H1 (cell line): ENCODE results near the gene INKA2. TPM values are rescaled to one million over a fixed set of nuclear protein-coding genes. Genes with fewer than 3 reads are reported as not detected.

Experiments used
- CTCF ChIA-PET: fragments of 300-600 bp; sonication (Branson Sonifier 250); formaldehyde crosslinking; loops from one replicate; lab custom pipeline; 2021; ENCODE audit not compliant: partially characterized antibody; lab: Charles Lee
- POLR2A ChIA-PET: fragments of 300-600 bp; sonication (Branson Sonifier 250); formaldehyde crosslinking; loops from one replicate; lab custom pipeline; 2021; ENCODE audit warnings: inconsistent platforms; ENCODE audit not compliant: partially characterized antibody; lab: Charles Lee
- DNase-seq, 2 experiments: peaks; one replicate each; pipeline versions ENCODE4 v3.0.0 to v3.0.0-alpha.2; 2010 to 2022; ENCODE audit warnings: low spot score in 2 of 2, low read depth in 1 of 2, mixed read lengths in 1 of 2
- FAIRE-seq: peaks from 2 replicates; lab custom pipeline; 2011; peaks lifted over from hg19 to GRCh38; lab: Jason Lieb, UNC
- H2AFZ ChIP-seq: 2 replicates; pipeline ENCODE4 v1.8.1; 2012; ENCODE audit warnings: low read length, inconsistent platforms
- H2AK5ac ChIP-seq: 2 replicates; pipeline ENCODE4 v1.6.1; 2013; ENCODE audit warnings: low read depth, low read length
- H2BK120ac ChIP-seq: replicated peaks from 2 replicates; pipeline ENCODE3; 2013; ENCODE audit warnings: low read depth, low read length, inconsistent platforms
- H2BK12ac ChIP-seq: 2 replicates; pipeline ENCODE4 v1.6.1; 2013; ENCODE audit warnings: low read depth, low read length
- H2BK15ac ChIP-seq: 2 replicates; pipeline ENCODE4 v1.6.1; 2013; ENCODE audit warnings: low read length
- H2BK20ac ChIP-seq: 2 replicates; pipeline ENCODE4 v1.6.1; 2013; ENCODE audit warnings: low read length
- H2BK5ac ChIP-seq: 2 replicates; pipeline ENCODE4 v1.6.1; 2013; ENCODE audit warnings: low read depth, low read length
- H3K14ac ChIP-seq: 2 replicates; pipeline ENCODE4 v1.6.1; 2013; ENCODE audit warnings: inconsistent platforms; ENCODE audit not compliant: insufficient read length
- H3K18ac ChIP-seq: 2 replicates; pipeline ENCODE4 v1.6.1; 2013; ENCODE audit warnings: low read length; ENCODE audit errors: extremely low read depth
- H3K23ac ChIP-seq: 2 replicates; pipeline ENCODE4 v1.6.1; 2013; ENCODE audit warnings: inconsistent platforms; ENCODE audit not compliant: insufficient read length
- H3K23me2 ChIP-seq: 2 replicates; pipeline ENCODE4 v1.6.1; 2013; ENCODE audit warnings: low read depth, low read length
- H3K27ac ChIP-seq: 2 replicates; pipeline ENCODE4 v1.6.1; 2011; ENCODE audit warnings: low read depth, low read length, inconsistent platforms
- H3K27me3 ChIP-seq, 4 experiments: replicated peaks in 1 of 4; 1 replicate in 1 of 4; 2 replicates in 3 of 4; pipeline versions ENCODE4 v1.6.1 to v1.8.1; 2011 to 2013; ENCODE audit warnings: low read length in 3 of 4, mild to moderate bottlenecking in 3 of 4, inconsistent platforms in 2 of 4, mixed read lengths in 2 of 4, moderate library complexity in 1 of 4; ENCODE audit not compliant: control insufficient read depth in 3 of 4, insufficient read depth in 3 of 4; ENCODE audit errors: extremely low read depth in 1 of 4
- H3K36me3 ChIP-seq, 4 experiments: 2 replicates each; pipeline versions ENCODE4 v1.6.1 to v1.8.1; 2011 to 2013; ENCODE audit warnings: mild to moderate bottlenecking in 4 of 4, low read length in 3 of 4, moderate library complexity in 2 of 4, control low read depth in 1 of 4, inconsistent platforms in 1 of 4; ENCODE audit not compliant: insufficient read depth in 4 of 4, control insufficient read depth in 2 of 4
- H3K4ac ChIP-seq: replicated peaks from 2 replicates; pipeline ENCODE3; 2013; ENCODE audit warnings: low read length, low read depth, mixed read lengths, inconsistent platforms; ENCODE audit not compliant: insufficient read length
- H3K4me1 ChIP-seq, 4 experiments: replicated peaks in 1 of 4; 1 replicate in 1 of 4; 2 replicates in 3 of 4; pipeline versions ENCODE4 v1.6.1 to v1.8.1; 2011 to 2013; ENCODE audit warnings: low read length in 3 of 4, inconsistent platforms in 2 of 4, mixed read lengths in 1 of 4; ENCODE audit not compliant: insufficient read depth in 4 of 4, control insufficient read depth in 3 of 4
- H3K4me2 ChIP-seq, 2 experiments: 2 replicates each; pipeline versions ENCODE4 v1.6.1 to v1.8.1; 2011 to 2013; ENCODE audit warnings: low read depth in 2 of 2, low read length in 2 of 2, control low read depth in 1 of 2, inconsistent platforms in 1 of 2, mild to moderate bottlenecking in 1 of 2; ENCODE audit not compliant: insufficient read depth in 1 of 2
- H3K4me3 ChIP-seq, 4 experiments: fragments of 200-600, 300-600 bp in 1 of 4; sonication (generic), shearing (Covaris generic), sonication (Bioruptor Twin) in 1 of 4; 2 replicates each; pipeline versions ENCODE4 v1.5.1 to v1.8.1; 2011 to 2016; ENCODE audit warnings: low read length in 4 of 4, low read depth in 3 of 4, control low read depth in 2 of 4, inconsistent platforms in 2 of 4, mild to moderate bottlenecking in 2 of 4, mixed read lengths in 1 of 4, moderate library complexity in 1 of 4; ENCODE audit not compliant: insufficient read depth in 2 of 4; ENCODE audit errors: extremely low read depth in 1 of 4
- H3K56ac ChIP-seq: replicated peaks from 2 replicates; pipeline ENCODE3; 2013; ENCODE audit warnings: low read depth, mild to moderate bottlenecking, mixed read lengths, low read length, inconsistent platforms; ENCODE audit not compliant: insufficient read length
- H3K79me1 ChIP-seq: 2 replicates; pipeline ENCODE4 v1.6.1; 2013; ENCODE audit warnings: low read depth, low read length, control low read depth
- H3K79me2 ChIP-seq, 2 experiments: 2 replicates each; pipeline versions ENCODE4 v1.6.1 to v1.8.1; 2012 to 2013; ENCODE audit warnings: low read length in 2 of 2, mild to moderate bottlenecking in 2 of 2, inconsistent platforms in 1 of 2; ENCODE audit not compliant: insufficient read depth in 2 of 2, control insufficient read depth in 1 of 2
- H3K9ac ChIP-seq, 4 experiments: replicated peaks in 1 of 4; 1 replicate in 1 of 4; 2 replicates in 3 of 4; pipeline versions ENCODE4 v1.6.1 to v1.8.1; 2011 to 2013; ENCODE audit warnings: low read depth in 3 of 4, low read length in 3 of 4, control low read depth in 2 of 4, mild to moderate bottlenecking in 2 of 4, moderate library complexity in 2 of 4, inconsistent platforms in 1 of 4; ENCODE audit errors: extremely low read depth in 1 of 4
- H3K9me3 ChIP-seq, 2 experiments: 2 replicates each; pipeline versions ENCODE4 v1.6.1 to v1.8.1; 2012 to 2013; ENCODE audit warnings: mild to moderate bottlenecking in 2 of 2, moderate library complexity in 2 of 2, control low read depth in 1 of 2, inconsistent platforms in 1 of 2, low read depth in 1 of 2, low read length in 1 of 2, mixed read lengths in 1 of 2; ENCODE audit not compliant: insufficient read depth in 2 of 2
- H4K20me1 ChIP-seq, 2 experiments: replicated peaks in 1 of 2; 2 replicates each; pipeline versions ENCODE3 to v1.8.1; 2011 to 2013; ENCODE audit warnings: inconsistent platforms in 2 of 2, low read length in 2 of 2, mild to moderate bottlenecking in 1 of 2; ENCODE audit not compliant: insufficient read depth in 2 of 2, control insufficient read depth in 1 of 2
- H4K5ac ChIP-seq: 2 replicates; pipeline ENCODE4 v1.6.1; 2013; ENCODE audit warnings: low read length, low read depth, mixed read lengths, inconsistent platforms; ENCODE audit not compliant: insufficient read length
- H4K8ac ChIP-seq: 2 replicates; pipeline ENCODE4 v1.8.0; 2013; ENCODE audit warnings: mild to moderate bottlenecking, moderate library complexity, low read length, inconsistent platforms; ENCODE audit not compliant: insufficient read depth; ENCODE audit errors: extremely low read depth
- H4K91ac ChIP-seq: replicated peaks from 2 replicates; pipeline ENCODE3; 2013; ENCODE audit warnings: low read length, mixed read lengths, inconsistent platforms; ENCODE audit not compliant: insufficient read length
- ATF3 ChIP-seq: IDR thresholded peaks from 2 replicates; pipeline ENCODE4 v1.6.1; 2011; ENCODE audit warnings: low read depth, mild to moderate bottlenecking, low read length; ENCODE audit not compliant: insufficient read depth
- BACH1 ChIP-seq: IDR thresholded peaks from 2 replicates; pipeline ENCODE4 v1.6.1; 2012; ENCODE audit warnings: low read length, improper control_type of control experiment
- CHD2 ChIP-seq: IDR thresholded peaks from 2 replicates; pipeline ENCODE4 v1.6.1; 2012; ENCODE audit warnings: low read length, improper control_type of control experiment
- GABPA ChIP-seq: IDR thresholded peaks from 2 replicates; pipeline ENCODE4 v1.6.1; 2011; ENCODE audit warnings: mild to moderate bottlenecking, low read length, moderate library complexity, borderline replicate concordance; ENCODE audit not compliant: insufficient read depth
- MAX ChIP-seq: IDR thresholded peaks from 2 replicates; pipeline ENCODE4 v1.6.1; 2012; ENCODE audit warnings: inconsistent platforms
- NANOG ChIP-seq: IDR thresholded peaks from 2 replicates; pipeline ENCODE4 v1.6.1; 2011; ENCODE audit warnings: low read length, low read depth, mild to moderate bottlenecking, inconsistent platforms; ENCODE audit not compliant: insufficient read depth, poor library complexity, severe bottlenecking
- PHF8 ChIP-seq: fragments of 200-600 bp; sonication (generic); conservative IDR thresholded peaks from 2 replicates; pipeline ENCODE4 v1.7.1; 2012; ENCODE audit warnings: low read depth, mild to moderate bottlenecking, inconsistent platforms, low read length, moderate library complexity
- POLR2A ChIP-seq, 2 experiments: IDR thresholded peaks; 1 replicate in 1 of 2; 2 replicates in 1 of 2; pipeline ENCODE4 v1.6.1; 2011; ENCODE audit warnings: low read depth in 2 of 2, low read length in 2 of 2, mild to moderate bottlenecking in 2 of 2; ENCODE audit errors: control extremely low read depth in 1 of 2
- RFX5 ChIP-seq: IDR thresholded peaks from 2 replicates; pipeline ENCODE4 v1.6.1; 2011; ENCODE audit warnings: low read depth, low read length, improper control_type of control experiment, borderline replicate concordance
- SP2 ChIP-seq: IDR thresholded peaks from 2 replicates; pipeline ENCODE4 v1.6.1; 2012; ENCODE audit warnings: mild to moderate bottlenecking, low read length, inconsistent platforms
- SUZ12 ChIP-seq: fragments of 200-600 bp; sonication (generic); IDR thresholded peaks from 2 replicates; pipeline ENCODE4 v1.6.1; 2012; ENCODE audit warnings: mild to moderate bottlenecking, inconsistent platforms, low read length, moderate library complexity, mixed read lengths
- TAF1 ChIP-seq: IDR thresholded peaks from 2 replicates; pipeline ENCODE4 v1.6.1; 2011; ENCODE audit warnings: mild to moderate bottlenecking, low read depth, low read length
- USF2 ChIP-seq: IDR thresholded peaks from 2 replicates; pipeline ENCODE4 v1.6.1; 2011; ENCODE audit warnings: low read length, improper control_type of control experiment
- YY1 ChIP-seq: IDR thresholded peaks from 2 replicates; pipeline ENCODE4 v1.6.1; 2011; ENCODE audit warnings: low read depth, mild to moderate bottlenecking, low read length
- WGBS, 2 experiments: shearing (Covaris generic) in 1 of 2; methylation state at CpG; one replicate each; pipeline versions ENCODE4 v1.1.6 to v1.1.7; 2013 to 2015; ENCODE audit warnings: low lambda C conversion rate in 2 of 2, mixed read lengths in 2 of 2, inconsistent platforms in 1 of 2, low coverage in 1 of 2, missing lambda C conversion rate in 1 of 2; ENCODE audit not compliant: insufficient replicate concordance in 2 of 2, insufficient coverage in 1 of 2, insufficient read length in 1 of 2; ENCODE audit errors: extremely low coverage in 1 of 2, missing lambda C conversion rate in 1 of 2; 5-methylcytosine and 5-hydroxymethylcytosine counted together
- polyA plus RNA-seq, 7 experiments: library from polyadenylated mRNA; depleted of rRNA in 3 of 7; stranded (reverse) in 5 of 7; unstranded in 2 of 7; fragments of >200 nt in 5 of 7; fragments of 200-250 nt in 2 of 7; gene quantifications; 1 replicate in 5 of 7; 2 replicates in 1 of 7; 4 replicates in 1 of 7; pipeline versions ENCODE4 v1.2.1 to v1.2.3, GENCODE V29; 2011 to 2013; ENCODE audit warnings: missing spikeins in 2 of 7, mixed read lengths in 2 of 7
- total RNA-seq: library from RNA; stranded (reverse); fragmentation: NEBNext Ultra II Directional; extraction: Animal tissue kit (Norgen Biotek cat#: 25700); gene quantifications from 2 replicates; pipeline ENCODE4 v1.2.1, GENCODE V29; 2021

Gene INKA2
- total and polyA plus RNA-seq, 2 of the 8 experiments (the other 6 are each of a cell fraction or from before 2014, with no cell fraction given), result 4.2 to 11.5 TPM

- H3K9me3 ChIP-seq, result no peaks in the 10 kb centered on the region
- no peak overlapping the region for H3K56ac ChIP-seq
- no peak overlapping the region for H3K14ac ChIP-seq
- H3K9ac ChIP-seq, result no peak overlapping the region
- no peak overlapping the region for H3K23ac ChIP-seq
- no peak overlapping the region for H2BK20ac ChIP-seq
- no peak overlapping the region for H2BK5ac ChIP-seq
- H4K5ac ChIP-seq, result no peak overlapping the region
- H2BK12ac ChIP-seq, result no peak overlapping the region
- no peak overlapping the region for H4K91ac ChIP-seq
- H3K4me2 ChIP-seq, result no peak overlapping the region
- peaks cover 2 to 24% (median 7%) of the 10 kb centered on the region in 4 experiments; a peak in 7 of 8 replicates for H3K36me3 ChIP-seq
- no peak overlapping the region for H2BK120ac ChIP-seq
- H4K20me1 ChIP-seq, result peaks cover 0 to 1% of the 10 kb centered on the region in 2 experiments
- FAIRE-seq (no peak), DNase-seq (no peak)
- ChIA-PET CTCF (no interaction called here), POLR2A (no interaction called here)
- no peak overlapping the region for H3K4me3 ChIP-seq
- H2AK5ac ChIP-seq, result no peak overlapping the region
- H3K79me2 ChIP-seq, result no peaks in the 10 kb centered on the region
- no peaks in the 10 kb centered on the region for H3K79me1 ChIP-seq
- no peaks in the 10 kb centered on the region for H3K4me1 ChIP-seq
- no peaks in the 10 kb centered on the region for H3K23me2 ChIP-seq
- no peaks in the 10 kb centered on the region for H3K27me3 ChIP-seq
- H3K27ac ChIP-seq, result no peak overlapping the region
- no peak overlapping the region for H2BK15ac ChIP-seq
- WGBS, 2 experiments, result 90% methylated on average over 1 of the region's 1 CpG; no CpG with 5 or more reads in 1 of the 2 experiments
- H2AFZ ChIP-seq, result no peak overlapping the region
- no peak overlapping the region for H3K18ac ChIP-seq
- H4K8ac ChIP-seq, result no peak overlapping the region
- no peak overlapping the region for H3K4ac ChIP-seq
- TF ChIP-seq RFX5 (no peak), YY1 (no peak), TAF1 (no peak), NANOG (no peak), SUZ12 (no peak), USF2 (no peak), GABPA (no peak), ATF3 (no peak), SP2 (no peak), BACH1 (no peak), MAX (no peak), PHF8 (no peak), POLR2A (IDR thresholded peaks at IDR 0.05; ENCODE audit: control extremely low read depth in 1 of 2, low read depth in 2 of 2, low read length in 2 of 2) (no peak), CHD2 (no peak)
Observed at GRCh38 chr1:111695801-111696200, 43.4 kb downstream of the INKA2 start.
